ENCODE data around the gene TK2.
"Not testable (repeated sequence)": the region's sequence is repeated elsewhere in the genome, so short reads cannot be mapped to it uniquely, and the experiment has no call there.

Gene TK2

DNA sequence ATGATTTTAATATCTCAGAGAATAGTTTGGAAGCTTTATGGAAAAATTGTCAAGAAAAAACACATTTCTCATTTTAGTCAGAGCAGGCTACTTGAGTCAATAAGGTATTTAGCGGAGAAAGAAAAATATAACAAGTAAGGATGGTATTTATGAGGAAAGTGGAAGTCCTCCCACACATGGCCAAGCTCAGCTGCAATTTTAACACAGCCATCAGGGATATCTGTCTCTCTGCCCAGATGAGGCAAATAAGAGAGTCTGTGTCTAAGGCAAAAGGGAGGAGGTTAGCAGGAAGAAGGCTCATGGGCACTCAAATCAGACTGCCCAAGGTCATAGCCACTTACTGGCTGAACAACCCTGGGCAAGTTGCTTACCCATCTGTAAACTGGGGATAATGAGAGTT lies 24.2 kb upstream of the TK2 start:
- DNase-seq (ENCODE audit: low read depth in 2 of 2) = no peak

DNA sequence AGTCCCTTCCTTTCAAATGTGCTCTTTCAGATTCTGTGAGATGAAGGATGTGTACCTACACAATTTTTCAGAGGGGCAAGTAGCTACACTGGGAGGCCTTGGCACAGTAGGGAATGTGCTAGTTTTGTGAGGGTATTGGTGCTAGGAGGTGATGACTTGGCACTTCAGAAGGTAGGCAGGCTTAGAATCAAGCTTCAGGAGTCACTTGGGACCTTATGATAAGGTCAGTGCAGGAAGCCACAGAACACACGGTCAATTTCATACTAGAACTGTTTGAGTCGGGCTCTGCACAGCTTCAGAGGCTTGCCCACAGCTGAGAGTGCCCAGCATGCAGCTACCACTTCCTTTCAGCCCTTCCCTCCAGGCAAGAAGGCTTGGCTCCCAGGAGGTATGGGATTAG lies 22.4 kb upstream of the TK2 start:
- no peak for DNase-seq (ENCODE audit: low read depth in 2 of 2)

DNA sequence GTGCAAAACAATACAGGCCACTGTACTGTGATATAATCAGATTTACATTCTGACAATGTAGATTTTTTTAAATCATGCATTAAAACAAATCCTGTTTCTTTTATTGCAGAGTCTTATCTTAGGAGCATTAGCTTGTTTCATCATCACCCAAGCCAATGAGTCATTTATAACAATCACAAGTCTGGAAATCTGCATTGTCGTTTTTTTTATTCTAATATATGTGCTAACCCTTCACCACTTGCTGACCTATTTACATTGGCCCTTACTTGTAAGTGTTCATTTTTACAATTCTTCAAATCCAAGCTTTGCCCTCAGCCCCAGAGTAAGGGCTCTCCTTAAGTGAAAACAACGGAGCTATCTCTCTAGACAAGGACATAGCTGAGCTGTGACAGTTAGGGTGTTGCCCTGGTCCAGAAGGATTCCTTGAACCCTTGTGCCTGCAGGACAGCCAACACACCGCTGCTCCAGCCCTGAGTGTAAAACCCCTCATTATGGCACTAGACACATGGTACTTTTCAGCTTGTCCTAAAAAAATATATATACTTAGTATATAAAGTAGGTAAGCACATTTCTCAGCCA lies 20.0 kb upstream of the TK2 start:
- DNase-seq (ENCODE audit: low read depth in 2 of 2) = no peak

DNA sequence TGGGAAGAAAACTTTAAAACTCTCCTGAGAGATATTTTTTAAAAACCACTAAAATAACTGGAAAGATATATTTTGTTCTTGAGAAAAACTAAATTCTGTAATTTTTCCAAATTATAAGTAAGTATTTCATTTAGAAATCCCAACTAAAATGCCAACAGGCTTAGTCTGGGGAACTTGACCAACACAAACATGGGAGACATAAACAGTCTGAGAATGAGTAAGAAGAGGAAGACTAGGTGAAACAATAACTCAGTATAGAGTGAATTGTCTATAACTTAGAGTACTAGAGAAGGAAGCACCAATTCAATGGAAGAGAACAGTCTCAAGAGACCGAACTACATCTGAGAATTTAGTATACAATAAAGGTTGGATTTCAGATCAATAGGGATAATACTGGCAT lies 19.2 kb upstream of the TK2 start:
- no peak for DNase-seq (ENCODE audit: low read depth in 2 of 2)

DNA sequence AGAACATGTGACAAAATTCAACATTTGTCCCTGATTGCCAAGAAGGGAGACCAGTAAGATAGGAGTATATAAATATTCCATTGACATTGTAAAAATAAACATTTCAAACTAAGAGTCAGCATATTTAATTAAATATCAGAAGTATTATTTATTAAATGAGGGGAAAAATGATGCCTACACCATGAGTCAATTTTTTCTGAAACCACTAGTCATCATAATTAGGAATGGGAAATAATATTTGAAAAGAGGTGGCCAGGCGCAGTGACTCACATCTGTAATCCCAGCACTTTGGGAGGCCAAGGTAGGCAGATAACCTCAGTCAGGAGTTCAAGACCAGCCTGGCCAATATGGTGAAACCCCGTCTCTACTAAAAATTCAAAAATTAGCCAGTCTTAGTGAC lies 18.4 kb upstream of the TK2 start:
- no peak for DNase-seq (ENCODE audit: low read depth in 2 of 2)

DNA sequence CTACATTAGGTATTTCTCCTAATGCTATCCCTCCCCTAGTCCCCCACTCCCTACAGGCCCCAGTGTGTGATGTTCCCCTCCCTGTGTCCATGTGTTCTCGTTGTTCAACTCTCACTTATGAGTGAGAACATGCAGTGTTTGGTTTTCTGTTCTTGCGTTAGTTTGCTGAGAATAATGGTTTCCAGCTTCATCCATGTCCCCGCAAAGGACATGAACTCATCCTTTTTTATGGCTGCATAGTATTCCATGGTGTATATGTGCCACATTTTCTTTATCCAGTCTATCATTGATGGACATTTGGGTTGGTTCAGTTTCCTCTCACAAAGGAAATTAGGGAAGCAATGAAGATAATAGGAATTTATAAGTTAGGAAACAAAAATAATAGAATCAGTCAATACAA lies 17.3 kb upstream of the TK2 start:
- DNase-seq (ENCODE audit: low read depth in 2 of 2) = not testable (repeated sequence)

DNA sequence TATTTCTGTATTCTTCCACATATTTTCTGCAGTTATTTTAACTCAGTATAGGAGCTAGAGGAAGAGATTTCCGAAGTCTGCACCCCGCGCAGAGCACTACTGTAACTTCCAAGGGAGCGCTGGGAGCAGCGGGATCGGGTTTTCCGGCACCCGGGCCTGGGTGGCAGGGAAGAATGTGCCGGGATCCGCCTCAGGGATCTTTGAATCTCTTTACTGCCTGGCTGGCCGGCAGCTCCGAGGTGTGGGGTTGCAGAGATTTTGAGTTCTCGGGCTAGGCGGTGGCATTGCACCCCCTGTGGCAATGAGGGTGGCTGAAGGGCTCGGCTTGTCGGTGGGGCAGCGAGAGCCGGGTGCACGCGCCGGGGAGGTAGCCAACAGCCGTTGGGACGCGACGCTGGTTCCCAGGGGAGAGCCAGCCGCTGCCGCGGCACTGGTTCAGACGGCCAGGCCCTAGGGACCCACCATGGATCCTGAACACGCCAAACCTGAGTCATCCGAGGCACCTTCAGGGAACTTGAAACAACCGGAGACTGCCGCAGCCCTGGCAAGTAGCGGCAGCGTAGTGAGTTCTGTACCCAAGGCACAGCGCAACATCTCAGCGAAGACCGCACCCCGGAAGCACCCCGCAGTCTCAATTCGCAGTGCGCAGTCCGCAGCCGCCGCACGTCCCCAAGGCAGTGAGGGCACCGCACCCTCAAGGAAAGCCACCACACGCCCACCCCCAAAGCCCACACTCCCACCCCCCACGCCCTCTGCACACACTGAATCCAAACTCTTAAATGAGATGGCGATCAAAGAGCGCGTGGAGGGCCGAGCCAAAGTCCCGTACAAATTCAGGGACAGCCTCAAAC lies 16.4 kb upstream of the TK2 start, which contains the start of gene CMTM1:
Gene CMTM1, plus strand, starts transcription at position 389 of the 851 bp plus-strand sequence. Its CDS starts 75 bp downstream, at position 464.
- DNase-seq (ENCODE audit: low read depth in 2 of 2) = no peak

DNA sequence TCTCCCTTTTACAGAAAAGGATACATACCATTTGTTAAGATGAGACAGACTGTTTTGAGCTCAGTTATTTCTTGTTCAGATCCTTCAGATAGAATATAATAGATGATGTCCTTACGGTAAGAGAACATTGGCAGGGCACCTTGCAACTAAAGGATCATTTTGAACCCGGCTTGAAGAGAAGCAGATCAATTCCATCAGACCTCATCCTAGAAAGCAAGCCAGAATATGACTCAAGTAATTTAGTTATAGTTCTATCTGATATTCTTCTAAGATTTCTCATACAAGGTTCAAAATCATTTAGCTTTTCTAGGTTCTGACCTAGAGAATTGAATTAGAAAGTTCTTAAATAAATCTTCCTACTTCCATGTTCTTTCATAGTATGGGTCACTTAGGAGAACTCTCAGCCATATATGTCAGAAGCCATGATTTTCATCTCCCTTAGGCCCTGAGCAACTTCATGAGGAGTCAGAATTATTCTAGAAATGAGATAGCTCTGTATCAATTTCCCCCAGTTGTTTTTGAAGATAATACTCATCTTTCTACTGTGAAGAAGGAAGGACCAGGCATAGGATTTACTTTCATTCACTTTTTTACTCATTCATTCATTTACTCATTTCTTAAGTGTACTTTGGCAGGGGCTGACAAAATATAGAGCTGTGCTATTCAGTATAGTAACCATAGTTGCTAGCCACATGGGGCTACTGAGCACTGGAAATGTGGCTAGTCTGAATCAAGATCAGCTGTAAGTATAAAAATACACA lies 13.8 kb upstream of the TK2 start:
- no peak for DNase-seq (ENCODE audit: low read depth in 2 of 2)

DNA sequence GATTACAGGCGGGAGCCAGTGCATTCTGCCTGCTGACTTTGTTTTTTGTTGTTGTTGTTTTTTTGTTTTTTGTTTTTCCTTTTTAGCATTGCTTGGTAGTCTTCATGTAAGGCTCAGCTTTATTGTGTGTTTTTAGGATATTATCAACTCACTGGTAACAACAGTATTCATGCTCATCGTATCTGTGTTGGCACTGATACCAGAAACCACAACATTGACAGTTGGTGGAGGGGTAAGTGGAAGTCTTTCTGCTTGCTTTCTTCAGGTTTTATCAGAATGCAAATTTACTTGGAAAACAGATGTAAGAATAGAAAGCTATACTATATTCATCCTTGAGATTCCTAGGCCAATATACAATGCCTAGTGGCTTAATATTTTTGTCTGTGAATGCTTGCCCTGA lies 13.1 kb upstream of the TK2 start:
- no peak for DNase-seq (ENCODE audit: low read depth in 2 of 2)

DNA sequence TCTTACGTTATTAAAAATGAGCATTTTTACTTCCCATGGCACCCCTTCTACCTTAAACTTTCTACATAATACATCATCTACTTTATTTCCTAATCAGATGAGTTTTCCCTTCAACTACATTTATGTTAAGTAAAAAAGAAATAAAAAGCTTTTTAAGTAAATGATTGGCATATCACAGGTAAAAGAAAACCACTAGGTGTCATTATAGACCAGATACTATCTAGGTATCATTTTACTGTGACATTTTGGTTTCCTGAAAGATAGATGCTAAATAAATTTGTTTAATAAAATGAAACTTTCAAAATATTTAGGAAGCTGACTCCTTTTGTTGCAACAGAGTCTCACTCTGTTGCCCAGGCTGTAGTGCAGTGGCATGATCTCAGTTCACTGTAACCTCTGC lies 12.5 kb upstream of the TK2 start:
- no peak for DNase-seq (ENCODE audit: low read depth in 2 of 2)

DNA sequence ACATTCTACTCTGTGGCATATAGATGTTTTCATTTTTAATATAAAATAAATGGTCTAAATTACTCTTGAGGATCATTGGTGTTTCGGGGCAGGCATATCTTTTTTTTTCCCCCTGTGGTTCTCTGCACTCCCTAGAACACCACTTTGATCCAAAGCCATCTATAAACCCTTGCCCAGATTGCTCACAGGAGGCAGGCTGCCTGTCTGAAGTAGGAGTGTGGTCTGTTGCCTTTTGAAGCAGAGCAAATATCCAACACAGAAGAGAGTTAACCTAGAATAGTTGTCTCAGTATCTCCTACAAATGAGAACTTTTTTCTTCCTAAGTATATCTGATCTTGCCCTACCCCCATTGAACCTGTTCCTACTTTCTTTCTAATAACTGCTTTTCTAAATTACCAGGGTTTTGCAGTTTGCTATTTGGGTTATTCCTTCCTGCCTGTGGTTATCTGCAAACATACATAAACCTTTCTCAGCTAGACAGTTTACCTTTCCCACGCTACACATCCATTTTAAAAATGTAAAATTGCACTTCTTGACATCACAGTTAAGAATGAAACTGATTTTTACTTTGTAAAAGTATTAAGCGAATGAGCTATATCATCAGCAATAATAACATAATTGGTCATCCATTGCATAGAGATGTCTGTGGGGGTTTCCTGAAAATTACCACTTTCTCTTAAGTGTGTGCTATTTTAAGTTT lies 11.6 kb upstream of the TK2 start:
- no peak for DNase-seq (ENCODE audit: low read depth in 2 of 2)

DNA sequence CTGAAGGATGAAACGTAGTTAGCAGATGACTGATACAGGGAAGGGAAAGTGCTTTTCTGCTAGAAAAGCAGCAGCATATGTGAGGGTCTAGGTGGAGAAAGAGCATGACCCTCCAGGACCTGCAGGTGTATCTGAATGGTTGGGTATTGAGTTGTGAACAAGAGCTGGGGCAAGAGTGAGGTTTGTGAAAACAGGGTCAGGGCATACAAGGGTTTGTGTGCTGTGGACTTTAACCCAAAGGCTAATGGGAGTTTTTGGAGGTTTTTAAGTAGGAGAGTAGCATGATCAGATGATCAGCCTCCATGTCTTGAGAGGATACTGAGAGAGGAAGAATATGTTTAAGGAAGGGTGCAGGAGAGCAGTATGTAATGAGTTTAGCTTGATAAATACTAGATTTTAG lies 10.2 kb upstream of the TK2 start:
- no peak for DNase-seq (ENCODE audit: low read depth in 2 of 2)

DNA sequence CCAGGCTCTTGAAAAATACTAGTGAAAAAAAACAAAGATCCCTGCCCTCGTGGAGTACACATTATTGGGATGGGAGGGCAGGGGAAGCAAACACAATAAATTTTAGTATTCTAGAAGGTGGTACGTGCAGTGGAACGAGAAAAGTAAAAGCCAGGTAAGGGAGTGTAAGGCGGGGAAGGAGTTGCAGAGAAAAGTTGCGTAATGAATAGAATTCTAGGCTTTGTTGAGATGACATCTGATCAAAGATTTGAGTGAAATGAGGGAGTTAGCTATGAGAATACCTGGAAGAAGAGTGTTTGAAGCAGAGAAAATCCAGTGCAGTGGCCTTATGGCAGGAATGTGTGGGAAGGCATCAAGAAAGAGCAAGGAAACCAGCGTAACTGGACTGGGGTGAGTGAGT lies 4.6 kb upstream of the TK2 start:
- DNase-seq (ENCODE audit: low read depth in 2 of 2) = no peak

DNA sequence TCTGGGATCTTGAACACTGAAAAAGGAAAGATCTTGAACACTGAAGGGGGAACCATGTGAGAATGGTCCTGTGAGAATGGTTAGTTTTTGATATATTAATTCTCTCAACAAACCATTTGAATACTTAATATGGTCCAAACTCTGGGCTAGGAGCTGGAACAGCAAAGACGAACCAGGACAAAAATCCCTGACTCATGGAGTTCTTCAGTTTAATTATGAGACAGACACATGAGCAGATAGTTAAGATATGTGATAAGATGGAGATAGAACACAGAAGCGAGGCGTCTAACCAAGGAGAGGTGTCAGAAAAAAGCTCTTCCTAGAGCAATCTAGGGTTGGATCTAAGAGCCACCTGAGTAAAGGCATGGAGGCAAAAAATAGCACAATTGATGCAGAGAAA lies 4.1 kb upstream of the TK2 start:
- DNase-seq (ENCODE audit: low read depth in 2 of 2) = no peak

DNA sequence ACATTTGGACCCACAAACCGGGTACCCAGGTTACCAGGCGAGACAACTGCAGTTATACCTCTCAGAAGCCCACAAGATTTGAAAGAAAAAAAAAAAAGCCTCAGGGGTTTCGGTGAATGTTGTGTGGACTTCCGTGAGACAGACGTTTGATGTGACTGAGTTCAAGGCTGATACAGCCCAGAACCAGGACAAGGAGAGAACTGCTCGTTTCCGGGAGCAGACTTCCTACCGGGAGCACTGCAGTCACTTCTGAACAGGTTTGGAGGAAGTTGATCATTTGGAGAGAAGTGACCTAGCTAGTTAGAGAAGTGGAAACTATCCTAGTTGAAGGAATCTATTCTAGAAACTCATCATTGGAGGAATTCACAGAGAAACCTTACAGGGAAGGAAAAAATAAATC lies 3.3 kb upstream of the TK2 start:
- DNase-seq (ENCODE audit: low read depth in 2 of 2) = no peak

DNA sequence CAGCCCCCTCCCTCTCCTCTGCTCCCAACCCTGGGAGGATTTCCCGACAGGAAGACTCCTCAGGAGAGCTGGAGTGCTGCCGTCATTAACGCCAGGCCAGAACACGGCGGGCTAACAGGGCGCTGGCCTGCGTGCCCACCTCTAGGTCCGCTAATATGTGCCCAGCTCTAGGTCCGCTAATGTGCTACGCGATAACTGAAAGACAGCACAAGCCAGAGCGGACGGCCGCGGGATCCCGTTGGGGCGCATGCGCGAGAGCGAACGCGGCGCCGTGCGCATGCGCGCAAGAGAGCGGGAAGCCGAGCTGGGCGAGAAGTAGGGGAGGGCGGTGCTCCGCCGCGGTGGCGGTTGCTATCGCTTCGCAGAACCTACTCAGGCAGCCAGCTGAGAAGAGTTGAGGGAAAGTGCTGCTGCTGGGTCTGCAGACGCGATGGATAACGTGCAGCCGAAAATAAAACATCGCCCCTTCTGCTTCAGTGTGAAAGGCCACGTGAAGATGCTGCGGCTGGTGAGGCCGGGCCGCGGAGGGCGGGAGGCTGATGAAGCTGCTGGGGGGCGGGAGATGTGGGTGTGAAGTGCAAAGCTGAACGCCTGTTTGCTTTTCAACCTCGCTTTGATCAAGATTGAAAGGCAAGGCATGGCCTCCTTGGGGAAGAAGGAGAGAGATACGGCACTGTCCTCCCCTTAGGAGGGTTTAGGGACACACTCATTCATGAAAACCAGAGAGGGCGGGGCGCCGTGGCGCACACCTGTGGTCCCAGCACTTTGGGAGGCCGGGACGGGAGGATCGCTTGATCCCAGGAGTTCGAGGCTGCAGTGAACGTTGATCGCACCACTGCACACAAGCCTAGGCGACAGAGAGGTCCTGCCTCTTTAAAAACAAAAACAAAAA lies 2.6 kb upstream of the TK2 start, which contains the start of gene CKLF:
Gene CKLF, plus strand, starts transcription at position 291 of the 892 bp plus-strand sequence. Its CDS starts 140 bp downstream, at position 431.
- DNase-seq (ENCODE audit: low read depth in 2 of 2) = peak; percentile 84 to 87

DNA sequence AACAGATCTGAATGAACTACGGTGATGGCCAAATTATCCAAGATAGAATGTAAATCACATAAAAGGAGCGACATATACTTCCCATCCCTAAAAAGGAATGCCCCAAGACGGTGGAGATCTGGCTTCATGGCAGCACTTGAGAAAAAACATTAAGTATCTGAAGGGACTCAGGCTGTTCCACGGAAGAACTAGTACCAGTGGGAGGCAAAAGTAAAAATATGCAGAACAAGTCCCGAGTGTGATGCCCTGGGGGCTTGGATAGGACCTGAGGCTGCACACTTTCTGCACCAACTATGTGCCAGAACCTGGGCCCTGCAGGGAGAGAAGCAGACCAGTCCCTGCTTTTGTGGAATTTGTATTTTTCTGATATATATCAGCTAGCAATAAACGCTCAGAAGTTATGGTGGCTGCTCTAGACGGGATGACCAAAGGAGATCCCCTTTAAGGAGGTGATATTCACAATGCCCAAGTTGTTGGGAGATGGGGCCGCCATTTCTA lies 1.9 kb upstream of the TK2 start:
- DNase-seq (ENCODE audit: low read depth in 2 of 2) = no peak

DNA sequence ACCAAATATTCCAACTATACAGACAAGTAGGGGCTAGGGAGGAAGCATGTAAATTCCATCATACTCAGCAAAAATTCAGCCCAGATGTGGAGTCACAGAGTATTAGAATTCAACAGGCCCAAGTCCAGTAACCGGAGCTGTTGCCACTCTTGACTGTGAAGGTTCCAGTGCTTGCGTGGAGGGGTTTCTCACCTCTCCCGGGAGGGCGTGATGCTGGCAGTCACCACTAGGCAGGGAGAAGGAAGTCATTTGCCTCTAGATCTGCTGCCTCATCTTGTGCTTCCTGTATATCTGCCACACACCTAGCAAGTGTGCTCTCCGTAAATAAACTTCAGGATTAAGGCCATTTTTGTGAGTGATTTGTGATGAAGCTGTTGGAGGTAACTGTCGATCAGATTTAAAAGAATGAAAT lies 1.4 kb upstream of the TK2 start:
- DNase-seq (ENCODE audit: low read depth in 2 of 2) = peak; percentile 38 to 39

DNA sequence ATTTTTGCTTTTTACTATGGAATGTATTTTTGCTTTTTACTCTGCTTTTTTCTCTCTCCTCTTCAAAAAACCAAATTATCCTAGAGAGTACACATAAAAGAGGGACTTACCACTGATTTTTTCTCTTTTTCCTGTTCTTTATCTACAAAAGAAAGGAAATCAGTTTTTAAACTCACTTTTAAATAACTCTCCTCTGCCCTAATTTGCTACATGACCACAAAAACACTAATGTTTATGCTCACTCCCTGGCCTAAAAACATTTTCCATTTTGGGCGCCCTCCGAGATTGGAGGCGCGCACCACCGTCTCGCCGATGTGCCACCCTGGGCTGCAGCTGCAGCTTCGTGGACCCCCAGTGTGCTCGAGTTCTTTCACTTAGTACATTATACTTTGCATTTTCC lies 1.1 kb downstream of the TK2 start:
- DNase-seq (ENCODE audit: low read depth in 2 of 2) = no peak

DNA sequence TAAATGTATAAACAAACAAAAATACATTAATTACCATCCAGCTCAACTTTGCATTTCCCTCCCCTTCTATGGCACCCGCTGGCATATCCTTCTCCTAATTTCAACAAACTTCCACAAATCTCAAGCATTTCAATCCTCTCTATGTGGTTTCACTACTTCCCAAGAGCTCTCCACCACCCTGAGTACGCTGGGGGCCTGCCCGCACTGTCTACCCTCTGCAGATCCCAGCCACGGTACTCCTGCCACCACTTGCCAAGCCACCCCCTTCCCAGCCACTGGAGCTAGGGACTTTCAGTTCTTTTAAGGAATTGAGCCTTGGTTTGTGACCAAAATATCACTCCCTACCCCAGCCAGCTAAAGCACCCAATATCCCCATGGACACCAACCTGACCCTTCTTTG lies 1.9 kb downstream of the TK2 start:
- no peak for DNase-seq (ENCODE audit: low read depth in 2 of 2)
